Lung (tissue), 12 donors: ENCODE results near the gene LYPD3. TPM values are rescaled to one million over a fixed set of nuclear protein-coding genes. Genes with fewer than 3 reads are reported as not detected.

ENCODE experiments used
- ATAC-seq: fragments of 200-7000 bp; cut with Tn5 transposase; one replicate; pipeline ENCODE4 v1.9.1; 2020; ENCODE audit warnings: moderate number of reproducible peaks; ENCODE audit not compliant: insufficient read depth, low FRiP score
- DNase-seq, 3 donors: peaks; one replicate each; pipeline ENCODE4 v3.0.0-alpha.2; 2013 to 2017
- H3K27ac ChIP-seq, 2 donors: one replicate each; pipeline ENCODE4 v1.5.1; 2013; ENCODE audit warnings: mild to moderate bottlenecking in 2 of 2, moderate library complexity in 2 of 2, control low read depth in 1 of 2, inconsistent platforms in 1 of 2, low read depth in 1 of 2, low read length in 1 of 2
- H3K27me3 ChIP-seq, 3 donors: one replicate each; pipeline ENCODE4 v1.5.1; 2013; ENCODE audit warnings: low read length in 2 of 3; ENCODE audit not compliant: control insufficient read depth in 3 of 3, insufficient read depth in 3 of 3
- H3K36me3 ChIP-seq, 4 donors: one replicate each; pipeline ENCODE4 v1.5.1; 2013; ENCODE audit warnings: low read length in 4 of 4, mild to moderate bottlenecking in 1 of 4, moderate library complexity in 1 of 4; ENCODE audit not compliant: control insufficient read depth in 4 of 4, insufficient read depth in 4 of 4
- H3K4me1 ChIP-seq, 5 donors: one replicate each; pipeline ENCODE4 v1.5.1; 2013; ENCODE audit warnings: low read length in 5 of 5, mild to moderate bottlenecking in 2 of 5, moderate library complexity in 1 of 5; ENCODE audit not compliant: control insufficient read depth in 5 of 5, insufficient read depth in 5 of 5
- H3K4me3 ChIP-seq: one replicate; pipeline ENCODE4 v1.5.1; 2013; ENCODE audit warnings: mild to moderate bottlenecking, control low read depth, moderate library complexity
- H3K9ac ChIP-seq, 2 donors: one replicate each; pipeline ENCODE4 v1.5.1; 2013; ENCODE audit warnings: low read length in 2 of 2, control low read depth in 1 of 2; ENCODE audit not compliant: insufficient read depth in 1 of 2
- H3K9me3 ChIP-seq, 4 donors: one replicate each; pipeline ENCODE4 v1.5.1; 2013; ENCODE audit warnings: low read length in 3 of 4, mild to moderate bottlenecking in 1 of 4, moderate library complexity in 1 of 4; ENCODE audit not compliant: control insufficient read depth in 4 of 4, insufficient read depth in 3 of 4
- CTCF ChIP-seq: IDR thresholded peaks from 2 replicates; pipeline ENCODE4 v1.5.1; 2012; ENCODE audit warnings: mild to moderate bottlenecking; ENCODE audit errors: control extremely low read depth, extremely low read depth
- WGBS, 2 donors: extraction: QIAGEN DNeasy Blood & Tissue Kit; methylation state at CpG; one replicate each; pipeline ENCODE4 v1.1.7; 2013; 5-methylcytosine and 5-hydroxymethylcytosine counted together
- polyA plus RNA-seq, 2 donors: library from polyadenylated mRNA; stranded (reverse); fragments of 200-250 nt; gene quantifications; one replicate each; pipeline ENCODE4 v1.2.1, GENCODE V29; 2013
- total RNA-seq, 2 donors: library from RNA; depleted of rRNA in 1 of 2; stranded (reverse); fragments of >200 nt in 1 of 2; gene quantifications; one replicate each; pipeline ENCODE4 v1.2.1, GENCODE V29; 2014 to 2021
- donor health status: control.
- donor health status: control.
- donor health status: Bipolar disorder and iron deficiency.
- donor health status: healthy.
- donor health status: DM: yes; HTN: yes; CAD: no.

The LYPD3 gene
- total and polyA plus RNA-seq, 4 donors, result 0.28 to 1.7 (median 0.95) TPM

GRCh38 chr19:43479961-43480561, 14.7 kb upstream of the LYPD3 start:
- Histone ChIP-seq H3K4me3 (no peak overlapping the region), H3K36me3 (no peaks in the 10 kb centered on the region), H3K9me3 (no peaks in the 10 kb centered on the region), H3K27ac (no peak overlapping the region), H3K9ac (no peak overlapping the region), H3K4me1 (peaks cover 0 to 1% (median 0%) of the 10 kb centered on the region in 5 donors), H3K27me3 (no peaks in the 10 kb centered on the region)
- WGBS, 2 donors, result 97 to 98% methylated on average over 4 of the region's 4 CpGs
- no peak for ATAC-seq
- TF ChIP-seq CTCF, result no peak
- no peak for DNase-seq

GRCh38 chr19:43479226-43479625, 13.8 kb upstream of the LYPD3 start:
- Histone ChIP-seq H3K27me3 (no peaks in the 10 kb centered on the region), H3K4me1 (peaks cover 0 to 3% (median 0%) of the 10 kb centered on the region in 5 donors), H3K9ac (no peak overlapping the region), H3K27ac (no peak overlapping the region), H3K36me3 (peaks cover 0 to 2% (median 0%) of the 10 kb centered on the region in 4 donors), H3K4me3 (no peak overlapping the region), H3K9me3 (no peaks in the 10 kb centered on the region)
- no peak for DNase-seq
- 95 to 96% methylated on average over 15 of the region's 15 CpGs for WGBS, 2 donors
- TF ChIP-seq CTCF, result no peak
- no peak for ATAC-seq

GRCh38 chr19:43478323-43478722, 12.9 kb upstream of the LYPD3 start:
- H3K27me3 ChIP-seq, result no peaks in the 10 kb centered on the region
- H3K36me3 ChIP-seq, result peaks cover 0 to 4% (median 0%) of the 10 kb centered on the region in 4 donors
- no peak for ATAC-seq
- no peak overlapping the region for H3K4me3 ChIP-seq
- peaks cover 0 to 3% (median 0%) of the 10 kb centered on the region in 5 donors for H3K4me1 ChIP-seq
- no peaks in the 10 kb centered on the region for H3K9me3 ChIP-seq
- no peak overlapping the region for H3K27ac ChIP-seq
- WGBS, 2 donors, result 89 to 98% methylated on average over 3 of the region's 3 CpGs
- no peak for DNase-seq
- H3K9ac ChIP-seq, result no peak overlapping the region
- no peak for TF ChIP-seq CTCF

GRCh38 chr19:43476606-43477005, 11.2 kb upstream of the LYPD3 start:
- Histone ChIP-seq H3K27me3 (no peaks in the 10 kb centered on the region), H3K4me3 (no peak overlapping the region), H3K36me3 (peaks cover 0 to 4% (median 0%) of the 10 kb centered on the region in 4 donors), H3K9ac (no peak overlapping the region), H3K27ac (no peak overlapping the region), H3K9me3 (no peaks in the 10 kb centered on the region), H3K4me1 (peaks cover 0 to 4% (median 0%) of the 10 kb centered on the region in 5 donors)
- DNase-seq, result peak in 2 of 3 donors; percentile 64 to 65
- no peak for ATAC-seq
- no peak for TF ChIP-seq CTCF
